IMR-90 (cell line): ENCODE measurements around the gene TRIM26. TPM values are rescaled to one million over a fixed set of nuclear protein-coding genes. Genes with fewer than 3 reads are reported as not detected.

Experiments used
- ATAC-seq: fragments of 200-7000 bp; cut with Tn5 transposase; 2 replicates; pipeline ENCODE4 v1.9.1; 2020; ENCODE audit warnings: low read depth, mild to moderate bottlenecking, moderate library complexity
- BruUV-seq: library from RNA; stranded (reverse); fragments of 400-500 nt; replicated peaks from 2 replicates; lab custom pipeline; 2021; lab: Mats Ljungman, UMichigan
- CTCF ChIA-PET: fragments of 300-600 bp; formaldehyde crosslinking; extraction: SDS; loops from one replicate; lab custom pipeline; 2021; ENCODE audit warnings: antibody characterized with exemption; lab: Yijun Ruan, JAX
- POLR2A ChIA-PET: fragments of 300-600 bp; sonication (Branson Sonifier 250); formaldehyde crosslinking; loops from one replicate; lab custom pipeline; 2022; ENCODE audit warnings: antibody characterized with exemption; ENCODE audit not compliant: unreplicated experiment; lab: Charles Lee
- DNase-seq: peaks from one replicate; pipeline ENCODE4 v3.0.0; 2013
- H2AFZ ChIP-seq: replicated peaks from 2 replicates; pipeline ENCODE3; 2013; ENCODE audit warnings: low read length, mild to moderate bottlenecking; ENCODE audit not compliant: poor library complexity
- H2AK5ac ChIP-seq: 2 replicates; pipeline ENCODE4 v1.6.1; 2013; ENCODE audit warnings: low read depth, low read length, inconsistent platforms
- H2AK9ac ChIP-seq: replicated peaks from 2 replicates; pipeline ENCODE3; 2013; ENCODE audit warnings: mild to moderate bottlenecking, low read depth, low read length, moderate library complexity; ENCODE audit not compliant: poor library complexity
- H2BK120ac ChIP-seq: 2 replicates; pipeline ENCODE4 v1.6.1; 2013; ENCODE audit warnings: low read depth, low read length, inconsistent platforms
- H2BK15ac ChIP-seq: 3 replicates; pipeline ENCODE4 v1.6.1; 2013; ENCODE audit warnings: low read depth, low read length, inconsistent platforms
- H2BK20ac ChIP-seq: 2 replicates; pipeline ENCODE4 v1.6.1; 2013; ENCODE audit warnings: low read depth, mild to moderate bottlenecking, inconsistent platforms, low read length, moderate library complexity
- H2BK5ac ChIP-seq: 2 replicates; pipeline ENCODE4 v1.6.1; 2013; ENCODE audit warnings: mild to moderate bottlenecking, low read depth, low read length, inconsistent platforms; ENCODE audit not compliant: poor library complexity, severe bottlenecking
- H3K14ac ChIP-seq: replicated peaks from 2 replicates; pipeline ENCODE4 v1.6.1; 2013; ENCODE audit warnings: low read depth, low read length, inconsistent platforms
- H3K18ac ChIP-seq: 2 replicates; pipeline ENCODE4 v1.6.1; 2013; ENCODE audit warnings: low read depth, low read length, control low read depth
- H3K23ac ChIP-seq: 2 replicates; pipeline ENCODE4 v1.6.1; 2013; ENCODE audit warnings: low read depth, low read length, inconsistent platforms
- H3K27ac ChIP-seq: 2 replicates; pipeline ENCODE4 v1.5.1; 2013; ENCODE audit warnings: mild to moderate bottlenecking, control low read depth, low read length; ENCODE audit not compliant: insufficient read depth
- H3K27me3 ChIP-seq: 2 replicates; pipeline ENCODE4 v1.6.1; 2013; ENCODE audit warnings: low read length; ENCODE audit not compliant: control insufficient read depth, insufficient read depth
- H3K36me3 ChIP-seq: 2 replicates; pipeline ENCODE4 v1.6.1; 2013; ENCODE audit warnings: low read length, mixed read lengths; ENCODE audit not compliant: control insufficient read depth, insufficient read depth
- H3K4ac ChIP-seq: 2 replicates; pipeline ENCODE4 v1.6.1; 2013; ENCODE audit warnings: low read depth, low read length, inconsistent platforms
- H3K4me1 ChIP-seq: 2 replicates; pipeline ENCODE4 v1.6.1; 2013; ENCODE audit warnings: low read length, mixed read lengths; ENCODE audit not compliant: control insufficient read depth, insufficient read depth
- H3K4me2 ChIP-seq: 2 replicates; pipeline ENCODE4 v1.6.1; 2013; ENCODE audit warnings: low read depth, mild to moderate bottlenecking, control low read depth, low read length, moderate library complexity
- H3K4me3 ChIP-seq: 2 replicates; pipeline ENCODE4 v1.5.1; 2013; ENCODE audit warnings: low read depth, mild to moderate bottlenecking, control low read depth, low read length, moderate library complexity; ENCODE audit not compliant: insufficient read depth
- H3K56ac ChIP-seq: 2 replicates; pipeline ENCODE4 v1.6.1; 2013; ENCODE audit warnings: low read length, inconsistent platforms; ENCODE audit not compliant: insufficient read depth; ENCODE audit errors: extremely low read depth
- H3K79me1 ChIP-seq, 2 experiments: 2 replicates each; pipeline ENCODE4 v1.6.1; 2013; ENCODE audit warnings: low read length in 2 of 2, inconsistent platforms in 1 of 2, low read depth in 1 of 2
- H3K9ac ChIP-seq: 2 replicates; pipeline ENCODE4 v1.6.1; 2013; ENCODE audit warnings: low read depth, low read length, control low read depth
- H3K9me1 ChIP-seq: 2 replicates; pipeline ENCODE4 v1.6.1; 2013; ENCODE audit warnings: low read length, inconsistent platforms; ENCODE audit not compliant: insufficient read depth
- H3K9me3 ChIP-seq: 2 replicates; pipeline ENCODE4 v1.6.1; 2013; ENCODE audit warnings: low read length; ENCODE audit not compliant: control insufficient read depth, insufficient read depth
- H4K20me1 ChIP-seq: 2 replicates; pipeline ENCODE4 v1.6.1; 2013; ENCODE audit warnings: low read length, inconsistent platforms; ENCODE audit not compliant: insufficient read depth
- H4K5ac ChIP-seq: 2 replicates; pipeline ENCODE4 v1.6.1; 2013; ENCODE audit warnings: mild to moderate bottlenecking, low read depth, low read length, control low read depth
- H4K8ac ChIP-seq, 2 experiments: 2 replicates each; pipeline ENCODE4 v1.6.1; 2013; ENCODE audit warnings: low read depth in 2 of 2, low read length in 2 of 2, control low read depth in 1 of 2, inconsistent platforms in 1 of 2
- H4K91ac ChIP-seq: 2 replicates; pipeline ENCODE4 v1.6.1; 2013; ENCODE audit warnings: low read depth, low read length, inconsistent platforms; ENCODE audit not compliant: insufficient read depth
- CEBPB ChIP-seq: IDR thresholded peaks from 2 replicates; pipeline ENCODE4 v1.6.1; 2012; ENCODE audit warnings: low read depth, low read length, improper control_type of control experiment
- MAZ ChIP-seq: IDR thresholded peaks from 2 replicates; pipeline ENCODE4 v1.6.1; 2012; ENCODE audit warnings: low read depth, mild to moderate bottlenecking, low read length, improper control_type of control experiment, moderate library complexity, borderline replicate concordance
- MXI1 ChIP-seq: IDR thresholded peaks from 2 replicates; pipeline ENCODE4 v1.6.1; 2012; ENCODE audit warnings: low read depth, mild to moderate bottlenecking, low read length, moderate library complexity, borderline replicate concordance
- WGBS, 2 experiments: methylation state at CpG; one replicate each; pipeline versions ENCODE4 v1.1.5 to v1.1.7; 2013; ENCODE audit warnings: missing lambda C conversion rate in 2 of 2; ENCODE audit not compliant: insufficient read length in 1 of 2; ENCODE audit errors: extremely low coverage in 2 of 2; 5-methylcytosine and 5-hydroxymethylcytosine counted together
- dilution Hi-C: fragments of 300-500 bp; cut with HindIII; formaldehyde crosslinking; loops from one replicate; pipeline ENCODE4 v1.14.3; 2018; ENCODE audit warnings: low sequenced_read_pairs; ENCODE audit not compliant: unreplicated experiment
- in situ Hi-C: fragments of 300-500 bp; cut with MboI; formaldehyde crosslinking; loops from 3 replicates; pipeline ENCODE4 v1.14.3; 2019; ENCODE audit warnings: low sequenced_read_pairs, inconsistent platforms, mixed read lengths
- intact Hi-C: fragments of 100-400 bp; cut with micrococcal nuclease; formaldehyde crosslinking; loops from 2 replicates; pipeline ENCODE4 v1.10.0; 2022
- polyA plus RNA-seq, 3 experiments: library from polyadenylated mRNA; depleted of rRNA; stranded (reverse); fragments of >200 nt; gene quantifications; 2 replicates each; pipeline ENCODE4 v1.2.3, GENCODE V29; 2012; ENCODE audit warnings: low replicate concordance in 1 of 3
- total RNA-seq: library from RNA; depleted of rRNA; stranded (reverse); fragments of >200 nt; gene quantifications from 2 replicates; pipeline ENCODE4 v1.2.3, GENCODE V29; 2012

Gene TRIM26
- total and polyA plus RNA-seq, 2 of the 4 experiments (the other 2 are of a cell fraction): 22.6 to 23.8 TPM

DNA sequence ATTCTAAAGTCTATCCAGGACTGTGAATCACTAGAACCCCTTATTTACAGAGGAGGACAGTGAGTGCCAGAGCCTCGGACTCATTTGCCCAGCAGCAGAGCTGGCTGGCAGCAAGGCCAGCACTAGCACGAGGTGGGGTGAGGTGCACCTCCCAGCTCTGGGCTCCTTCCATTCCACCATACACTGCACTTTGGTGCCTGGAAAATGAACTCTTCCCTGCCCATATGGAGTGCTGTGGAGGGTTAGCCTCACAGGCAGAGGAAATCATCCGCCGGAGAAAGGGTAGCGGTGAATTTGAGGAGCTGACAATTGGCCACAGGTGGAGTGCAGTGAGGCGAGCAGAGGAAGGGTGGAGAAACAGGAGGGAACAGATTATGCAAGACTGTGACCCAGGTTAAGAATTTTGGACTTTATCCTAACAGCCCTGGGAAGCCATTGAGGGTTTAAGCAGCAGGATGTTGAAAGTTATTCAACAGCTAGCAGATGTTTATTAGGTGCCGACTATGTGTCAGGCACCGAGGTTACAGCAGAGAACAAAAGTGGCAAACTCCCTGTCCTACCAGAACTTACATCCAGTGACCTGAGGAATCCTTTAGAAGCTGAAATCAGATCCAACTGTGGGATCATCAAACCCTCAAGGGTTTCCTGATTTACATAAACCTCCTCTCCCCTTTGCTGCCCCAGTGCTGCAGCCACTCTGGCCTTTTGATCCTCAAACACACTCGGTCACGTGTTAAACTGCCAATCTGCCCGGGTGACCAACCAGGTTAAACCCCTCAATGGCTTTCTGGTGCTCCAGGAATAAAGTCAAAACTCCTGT lies 6.2 kb downstream of the TRIM26 start:
- Histone ChIP-seq H3K14ac (no peak overlapping the region), H3K27me3 (no peaks in the 10 kb centered on the region), H2BK5ac (no peak overlapping the region), H3K4me3 (no peak overlapping the region), H2BK20ac (no peak overlapping the region), H3K79me1 (peaks cover 46 to 81% of the 10 kb centered on the region in 2 experiments), H2BK120ac (no peak overlapping the region), H2AK5ac (no peak overlapping the region), H3K9me3 (no peaks in the 10 kb centered on the region), H4K8ac (no peak overlapping the region), H2AFZ (no peak overlapping the region), H3K9me1 (peaks cover 19% of the 10 kb centered on the region), H3K36me3 (peaks cover 2% of the 10 kb centered on the region; the same call in 1 of the 2 replicates), H3K23ac (no peak overlapping the region; the same call in 1 of the 2 replicates), H3K4me1 (peaks cover 12% of the 10 kb centered on the region), H2BK15ac (no peak overlapping the region), H4K91ac (no peak overlapping the region), H3K56ac (no peak overlapping the region), H4K5ac (no peak overlapping the region), H4K20me1 (peaks cover 45% of the 10 kb centered on the region), H3K9ac (no peak overlapping the region), H3K27ac (peak overlapping the region; percentile 22; the same call in 1 of the 2 replicates), H3K4ac (no peak overlapping the region), H2AK9ac (no peak overlapping the region), H3K18ac (no peak overlapping the region), H3K4me2 (peak overlapping the region; percentile 12; the same call in 1 of the 2 replicates)
- TF ChIP-seq CEBPB: 0 out of 2 replicates have a peak, but pooled peaks have one; percentile 10
- TF ChIP-seq MAZ: no peak
- no peak for TF ChIP-seq MXI1
- ChIA-PET POLR2A (no interaction called here), CTCF (interaction anchor here (0.6 to 2.2 kb wide), 2 partner anchors 12 to 231 kb away, joined by 3 to 9 read pairs; no protein-coding TSS in a partner anchor)
- DNase-seq (peak; percentile 20), ATAC-seq (peak; percentile 58)
- no TSS peak for BruUV-seq
- in situ Hi-C loops: no loop called here
- WGBS, 2 experiments: 42% methylated on average over 8 of the region's 11 CpGs; no CpG with 5 or more reads in 1 of the 2 experiments
- dilution Hi-C loops: no loop called here
- intact Hi-C loops: no loop called here
